ENCODE measurements around the gene CNOT1.

Gene CNOT1

DNA sequence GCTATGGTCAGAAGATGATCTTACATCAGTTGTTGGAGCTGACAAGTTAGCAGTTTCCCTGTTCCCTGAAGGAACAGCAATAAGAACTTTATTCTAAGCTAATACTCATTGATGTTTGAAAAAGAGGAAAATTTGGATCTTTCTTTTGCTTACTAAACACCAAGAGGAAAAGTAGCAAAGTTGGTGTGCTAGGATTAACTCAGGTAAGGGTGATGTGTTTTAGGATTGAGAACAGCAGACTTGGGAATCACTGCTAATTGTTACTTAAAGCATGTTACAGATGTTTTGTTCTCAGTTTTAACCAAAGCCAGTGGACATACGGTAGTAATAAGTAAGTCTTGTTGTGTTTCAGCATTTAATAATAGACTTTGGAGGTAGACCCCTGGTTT is 110.7 kb downstream of the CNOT1 start:
- Histone ChIP-seq H3K4me3 (no peak overlapping the region), H3K27me3 (no peaks in the 10 kb centered on the region), H3K36me3 (peaks cover 72 to 78% (median 77%) of the 10 kb centered on the region in 11 experiments), H3K4me1 (peaks cover 17 to 27% (median 24%) of the 10 kb centered on the region in 10 experiments), H4K20me1 (peaks cover 45 to 80% (median 74%) of the 10 kb centered on the region in 11 experiments; a peak in 21 of 22 replicates), H3K27ac (no peak overlapping the region), H3K9me3 (replicated peaks in 1 of 11) (no peaks in the 10 kb centered on the region), H3K9ac (no peak overlapping the region), H3K4me2 (no peak overlapping the region)
- TF ChIP-seq Cebpa-rat (IDR thresholded peaks at IDR 0.05) = no peak

DNA sequence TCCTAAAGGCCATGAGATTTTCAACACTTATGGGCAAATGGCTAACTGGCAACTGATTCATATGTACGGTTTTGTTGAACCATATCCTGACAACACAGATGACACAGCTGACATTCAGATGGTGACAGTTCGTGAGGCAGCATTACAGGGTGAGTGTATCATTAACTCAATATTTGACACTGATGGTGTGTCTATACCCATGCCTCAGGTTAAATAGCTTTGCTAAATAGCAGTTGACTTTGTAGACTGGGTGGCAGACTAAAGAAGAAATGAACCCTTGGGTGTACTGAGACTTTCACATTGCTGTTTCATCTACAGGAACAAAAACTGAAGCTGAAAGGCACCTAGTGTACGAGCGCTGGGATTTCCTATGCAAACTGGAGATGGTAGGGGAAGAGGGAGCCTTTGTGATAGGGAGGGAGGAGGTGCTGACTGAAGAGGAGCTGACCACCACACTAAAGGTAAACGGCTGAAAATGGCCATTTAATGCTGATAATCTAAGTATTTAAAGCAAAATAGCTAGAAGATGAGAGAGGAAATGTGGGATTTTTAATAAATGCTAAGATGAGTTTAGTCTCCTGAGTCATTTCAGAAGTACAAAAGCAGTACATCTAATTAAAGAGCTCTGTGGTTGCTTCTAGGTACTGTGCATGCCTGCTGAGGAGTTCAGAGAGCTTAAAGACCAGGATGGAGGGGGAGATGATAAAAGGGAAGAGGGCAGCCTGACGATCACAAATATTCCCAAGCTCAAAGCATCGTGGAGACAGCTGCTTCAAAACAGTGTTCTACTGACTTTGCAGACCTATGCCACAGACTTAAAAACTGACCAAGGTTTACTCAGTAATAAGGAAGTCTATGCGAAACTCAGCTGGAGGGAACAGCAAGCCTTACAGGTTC is 111.3 kb downstream of the CNOT1 start:
- H3K9ac ChIP-seq = no peak overlapping the region
- H3K27me3 ChIP-seq = no peaks in the 10 kb centered on the region
- no peak overlapping the region for H3K4me2 ChIP-seq
- no peak overlapping the region for H3K27ac ChIP-seq
- H4K20me1 ChIP-seq = peaks cover 45 to 74% (median 70%) of the 10 kb centered on the region in 11 experiments; a peak in 21 of 22 replicates
- TF ChIP-seq Cebpa-rat (IDR thresholded peaks at IDR 0.05) = no peak
- H3K4me1 ChIP-seq = peaks cover 17 to 27% (median 24%) of the 10 kb centered on the region in 10 experiments
- H3K36me3 ChIP-seq = peaks cover 66 to 72% (median 71%) of the 10 kb centered on the region in 11 experiments
- no peak overlapping the region for H3K4me3 ChIP-seq
- H3K9me3 ChIP-seq (replicated peaks in 1 of 11) = no peaks in the 10 kb centered on the region

DNA sequence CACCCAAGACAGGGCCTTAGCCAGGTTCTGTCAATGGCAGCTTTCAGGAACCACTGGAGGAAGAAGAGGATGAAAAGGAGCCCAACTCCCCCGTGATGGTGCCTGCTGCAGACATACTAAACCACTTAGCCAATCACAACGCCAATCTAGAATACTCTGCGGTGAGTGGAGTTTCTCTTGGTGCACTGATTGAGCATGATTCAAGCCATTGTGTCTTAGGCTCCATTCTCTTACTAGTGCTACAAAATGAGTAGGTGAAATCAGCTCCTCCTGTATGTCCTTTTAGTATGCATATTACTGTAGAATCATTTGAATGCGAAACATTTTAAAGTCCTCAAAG is 112.9 kb downstream of the CNOT1 start:
- peaks cover 17 to 35% (median 25%) of the 10 kb centered on the region in 10 experiments for H3K4me1 ChIP-seq
- no peaks in the 10 kb centered on the region for H3K9me3 ChIP-seq (replicated peaks in 1 of 11)
- H3K36me3 ChIP-seq = peaks cover 50 to 60% (median 55%) of the 10 kb centered on the region in 11 experiments
- no peaks in the 10 kb centered on the region for H3K27me3 ChIP-seq
- peak overlapping the region; percentile 90 to 99 (median 97) for H3K4me2 ChIP-seq
- no peak for TF ChIP-seq Cebpa-rat (IDR thresholded peaks at IDR 0.05)
- H3K4me3 ChIP-seq = peak overlapping the region in 8 of 10 experiments; percentile 75 to 87 (median 80); a peak in 15 of 20 replicates
- H3K27ac ChIP-seq = no peak overlapping the region
- H4K20me1 ChIP-seq = peaks cover 36 to 64% (median 57%) of the 10 kb centered on the region in 11 experiments; a peak in 21 of 22 replicates
- H3K9ac ChIP-seq = peak overlapping the region in 7 of 11 experiments; percentile 54 to 86 (median 82); a peak in 11 of 22 replicates

DNA sequence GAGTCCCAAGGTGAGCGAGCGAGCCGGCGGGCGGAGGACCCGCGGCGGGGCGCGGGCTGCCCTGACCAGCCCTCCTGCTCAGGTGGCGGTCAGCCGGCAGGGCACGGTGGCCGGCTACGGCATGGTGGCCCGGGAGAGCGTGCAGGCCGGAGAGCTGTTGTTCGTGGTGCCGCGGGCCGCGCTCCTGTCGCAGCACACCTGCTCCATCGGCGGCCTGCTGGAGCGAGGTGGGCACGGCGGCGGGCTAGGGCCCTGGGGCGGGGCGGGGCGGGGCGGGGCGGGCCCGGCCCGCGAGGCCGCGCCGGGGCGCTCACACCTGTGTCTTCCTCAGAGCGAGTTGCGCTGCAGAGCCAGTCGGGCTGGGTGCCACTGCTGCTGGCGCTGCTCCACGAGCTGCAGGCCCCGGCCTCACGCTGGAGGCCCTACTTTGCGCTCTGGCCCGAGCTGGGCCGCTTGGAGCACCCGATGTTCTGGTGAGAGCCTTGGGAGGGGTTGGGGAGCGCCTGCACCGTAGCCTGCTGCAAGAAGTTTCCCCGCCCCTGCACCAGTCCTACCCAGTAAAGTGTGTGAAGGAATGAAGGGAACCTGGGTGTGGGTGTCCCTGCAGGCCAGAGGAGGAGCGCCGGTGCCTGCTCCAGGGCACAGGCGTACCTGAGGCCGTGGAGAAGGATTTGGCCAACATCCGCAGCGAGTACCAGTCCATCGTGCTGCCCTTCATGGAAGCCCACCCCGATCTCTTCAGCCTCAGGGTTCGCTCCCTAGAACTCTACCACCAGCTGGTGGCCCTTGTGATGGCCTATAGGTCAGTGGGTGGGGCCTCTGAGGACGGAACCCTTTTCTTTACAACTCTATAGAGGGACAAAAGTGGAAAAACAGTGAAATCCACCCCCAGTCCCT is 113.5 kb downstream of the CNOT1 start:
- H3K9me3 ChIP-seq (replicated peaks in 1 of 11) = no peaks in the 10 kb centered on the region
- no peaks in the 10 kb centered on the region for H3K27me3 ChIP-seq
- H3K36me3 ChIP-seq = peaks cover 44 to 54% (median 49%) of the 10 kb centered on the region in 11 experiments
- H3K4me2 ChIP-seq = peak overlapping the region; percentile 90 to 99 (median 97)
- TF ChIP-seq Cebpa-rat (IDR thresholded peaks at IDR 0.05) = no peak
- H3K4me3 ChIP-seq = peak overlapping the region; percentile 75 to 87 (median 80)
- H4K20me1 ChIP-seq = peaks cover 33 to 60% (median 51%) of the 10 kb centered on the region in 11 experiments; a peak in 21 of 22 replicates
- H3K27ac ChIP-seq = peak overlapping the region; percentile 21 to 81 (median 74); a peak in 21 of 22 replicates
- peaks cover 17 to 36% (median 26%) of the 10 kb centered on the region in 10 experiments for H3K4me1 ChIP-seq
- peak overlapping the region; percentile 73 to 86 (median 83) for H3K9ac ChIP-seq

DNA sequence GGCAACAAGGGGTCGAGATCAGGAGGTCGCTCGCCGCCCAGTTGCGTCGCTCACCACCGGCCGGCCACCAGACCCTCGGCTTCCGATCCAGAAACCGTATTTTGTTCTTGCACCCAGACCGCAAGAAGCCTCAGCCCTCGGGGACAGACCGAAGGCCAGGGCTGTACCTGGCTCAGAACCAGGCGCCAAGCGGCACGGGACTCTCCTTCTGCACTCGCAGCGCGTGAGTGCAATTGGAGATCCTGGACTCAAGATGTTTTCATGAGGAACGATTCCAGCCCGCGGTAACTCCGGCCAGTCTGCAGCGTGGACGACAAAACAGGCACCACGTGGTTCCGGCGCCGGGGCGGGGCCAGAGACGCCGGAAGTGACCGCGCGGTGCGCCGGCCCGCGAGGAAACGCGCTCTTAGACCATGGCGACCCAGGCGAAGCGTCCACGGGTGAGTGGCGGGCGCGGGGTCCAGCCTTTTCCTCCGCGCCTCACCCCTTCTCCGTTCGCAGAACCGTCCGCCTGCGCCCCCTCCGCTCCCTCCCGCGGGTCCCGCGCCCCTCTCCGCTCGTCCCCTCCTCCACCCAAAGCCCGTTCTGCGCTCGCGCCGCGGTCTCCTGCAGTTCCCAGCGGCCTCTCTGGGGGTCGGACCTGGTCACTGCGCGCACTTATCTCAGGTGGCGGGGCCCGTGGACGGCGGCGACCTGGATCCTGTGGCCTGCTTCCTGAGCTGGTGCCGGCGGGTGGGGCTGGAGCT is 114.3 kb downstream of the CNOT1 start, which contains the start of gene SETD6:
TSS of gene SETD6 (plus strand) at position 393 of the 746 bp plus-strand sequence. CDS start at position 414, 21 bp downstream.
- peak within 1 kb of the TSS; percentile 90 to 99 (median 97) for H3K4me2 ChIP-seq

DNA sequence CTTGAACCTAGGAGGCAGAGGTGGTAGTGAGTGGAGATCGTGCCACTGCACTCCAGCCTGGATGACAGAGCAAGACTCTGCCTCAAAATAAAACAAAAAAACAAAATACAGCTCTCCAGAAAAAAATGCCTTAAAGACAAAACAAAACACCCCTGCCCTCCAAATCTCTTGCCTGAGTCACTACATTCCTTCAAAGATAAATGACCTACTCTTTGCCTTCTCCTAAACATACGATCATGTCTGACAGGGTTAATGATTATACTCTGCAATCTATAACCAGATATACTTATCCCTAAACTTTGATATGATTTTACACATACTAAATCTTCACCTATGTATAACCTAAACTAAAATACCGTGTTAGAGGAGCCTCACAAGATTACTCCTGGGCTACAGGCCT is 115.8 kb downstream of the CNOT1 start:
- no peaks in the 10 kb centered on the region for H3K27me3 ChIP-seq
- H3K4me3 ChIP-seq = no peak overlapping the region
- no peaks in the 10 kb centered on the region for H3K9me3 ChIP-seq (replicated peaks in 1 of 11)
- peaks cover 17 to 36% (median 26%) of the 10 kb centered on the region in 10 experiments for H3K4me1 ChIP-seq
- H3K9ac ChIP-seq = peak overlapping the region in 1 of 11 experiments; percentile 26; a peak in 1 of 22 replicates
- no peak overlapping the region for H3K27ac ChIP-seq
- no peak for TF ChIP-seq Cebpa-rat (IDR thresholded peaks at IDR 0.05)
- peaks cover 28 to 45% (median 29%) of the 10 kb centered on the region in 11 experiments; a peak in 21 of 22 replicates for H4K20me1 ChIP-seq
- H3K4me2 ChIP-seq = no peak overlapping the region; a peak in 3 of 22 replicates
- H3K36me3 ChIP-seq = peaks cover 21 to 32% (median 26%) of the 10 kb centered on the region in 11 experiments

More for the DNA sequence above, 114.3 kb downstream of the CNOT1 start, which contains the start of gene SETD6:
- peak within 1 kb of the TSS; percentile 21 to 81 (median 74); a peak in 21 of 22 replicates for H3K27ac ChIP-seq
- no peaks in the 10 kb centered on the region for H3K9me3 ChIP-seq (replicated peaks in 1 of 11)
- peaks cover 36 to 46% (median 40%) of the 10 kb centered on the region in 11 experiments for H3K36me3 ChIP-seq
- peak within 1 kb of the TSS; percentile 73 to 86 (median 83) for H3K9ac ChIP-seq
- peak within 1 kb of the TSS; percentile 75 to 87 (median 80) for H3K4me3 ChIP-seq
- peaks cover 17 to 36% (median 26%) of the 10 kb centered on the region in 10 experiments for H3K4me1 ChIP-seq
- peaks cover 32 to 55% (median 43%) of the 10 kb centered on the region in 11 experiments; a peak in 21 of 22 replicates for H4K20me1 ChIP-seq
- H3K27me3 ChIP-seq = no peaks in the 10 kb centered on the region
- TF ChIP-seq Cebpa-rat (IDR thresholded peaks at IDR 0.05) = no peak

DNA sequence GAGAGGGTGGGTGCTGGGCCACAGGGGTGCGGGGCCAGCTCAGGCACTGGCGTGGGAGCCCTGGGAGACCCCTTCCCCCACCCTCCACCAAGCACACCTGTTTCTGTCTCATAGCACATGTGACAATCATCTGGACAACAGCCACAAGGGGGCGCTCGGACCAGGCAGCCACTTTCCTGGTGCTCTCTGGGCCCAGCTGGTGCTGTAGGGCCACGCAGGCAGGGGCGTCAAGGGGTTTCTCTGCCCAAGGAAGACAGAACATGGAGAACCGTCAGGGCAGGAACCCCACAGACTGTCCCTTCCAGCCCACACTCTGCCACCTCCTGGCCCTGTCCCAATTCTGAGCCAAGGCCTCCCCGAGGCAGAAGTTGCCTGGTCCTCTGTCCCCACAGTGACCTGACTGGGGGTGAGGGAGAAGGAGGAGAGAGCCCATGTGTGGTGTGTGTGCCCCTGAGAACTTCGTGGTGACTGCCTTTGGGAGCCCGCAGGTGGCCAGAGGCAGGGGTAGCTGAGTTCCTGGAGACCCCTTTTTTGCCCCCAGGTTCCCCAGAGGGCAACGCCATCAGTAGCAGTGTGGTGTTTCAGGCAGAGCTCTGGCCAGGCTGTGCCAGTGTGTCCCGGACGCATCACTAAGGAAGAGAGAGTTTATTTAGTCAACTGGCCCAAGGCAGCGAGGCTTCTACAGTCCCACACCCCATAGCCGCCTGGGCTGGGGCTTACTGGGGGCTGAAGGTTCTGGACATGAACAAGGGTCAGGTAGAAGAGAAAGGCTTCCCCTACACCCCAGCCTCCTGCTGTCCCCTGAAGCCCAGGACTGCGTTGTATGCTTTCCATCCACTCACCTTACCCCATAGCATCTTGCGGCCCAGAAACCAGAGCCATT is 117.5 kb downstream of the CNOT1 start:
- Histone ChIP-seq H3K9me3 (replicated peaks in 1 of 11) (no peaks in the 10 kb centered on the region), H4K20me1 (peaks cover 11 to 28% (median 12%) of the 10 kb centered on the region in 11 experiments; a peak in 21 of 22 replicates), H3K27ac (peak overlapping the region in 1 of 11 experiments; percentile 11; a peak in 2 of 22 replicates), H3K4me1 (peaks cover 21 to 35% (median 27%) of the 10 kb centered on the region in 10 experiments), H3K27me3 (no peaks in the 10 kb centered on the region), H3K4me3 (no peak overlapping the region), H3K9ac (no peak overlapping the region), H3K4me2 (0 out of 22 replicates have a peak overlapping the region, but pooled peaks of 1 of the 11 experiments have one; percentile 14), H3K36me3 (peaks cover 4 to 15% (median 10%) of the 10 kb centered on the region in 11 experiments; a peak in 19 of 22 replicates)
- no peak for TF ChIP-seq Cebpa-rat (IDR thresholded peaks at IDR 0.05)
